ENCODE measurements around the gene DDX6. TPM values are rescaled to one million over a fixed set of nuclear protein-coding genes. Genes with fewer than 3 reads are reported as not detected.

DDX6 gene
- total and polyA plus RNA-seq, 9 of the 15 experiments (the other 6 are each of a cell fraction or from before 2014, with no cell fraction given): 10.0 to 102 (median 58.2) TPM

DNA sequence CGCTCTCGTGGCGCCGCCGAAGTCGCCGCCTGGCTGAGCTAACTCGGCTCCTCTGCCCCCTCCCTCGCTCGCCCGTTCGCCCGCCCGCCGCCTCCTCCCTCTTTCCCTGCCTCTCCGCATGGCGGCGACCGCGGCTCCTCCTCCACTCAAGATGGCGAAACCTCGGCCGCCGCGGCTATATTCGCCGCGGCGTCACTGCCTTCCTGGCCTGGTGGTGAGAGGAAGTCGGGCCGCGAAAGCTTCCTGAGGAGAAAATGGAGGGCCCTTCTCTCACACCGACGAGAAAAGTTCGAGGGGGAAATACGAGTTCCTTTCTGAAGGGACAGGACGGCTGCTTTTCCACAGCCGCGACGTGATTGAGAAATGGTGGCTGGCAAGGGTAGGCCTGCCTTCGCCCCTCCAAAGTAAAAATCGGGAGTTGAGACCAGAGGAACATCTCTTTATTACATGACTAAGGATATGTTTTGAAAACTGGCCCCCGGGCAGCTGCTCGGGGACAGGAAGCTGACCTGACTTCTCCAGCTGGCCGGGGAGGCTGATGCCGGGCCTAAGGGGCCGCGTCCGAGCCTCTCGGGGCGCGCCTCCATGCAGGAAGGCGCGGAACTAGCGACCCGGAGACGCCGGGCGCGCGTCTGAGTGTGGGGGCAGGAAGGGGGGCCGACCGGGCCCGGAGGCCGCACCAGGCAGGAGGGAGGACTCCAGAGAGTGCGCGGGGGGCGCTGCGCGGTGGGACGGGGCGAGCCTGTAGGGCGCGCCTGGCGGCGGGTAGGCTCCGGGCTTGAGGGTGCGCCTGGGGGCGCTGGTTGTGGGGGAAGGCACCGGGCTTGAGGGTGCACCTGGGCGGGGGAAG lies at the start of gene DDX6 (continued):
- TF ChIP-seq, protein P1, sequence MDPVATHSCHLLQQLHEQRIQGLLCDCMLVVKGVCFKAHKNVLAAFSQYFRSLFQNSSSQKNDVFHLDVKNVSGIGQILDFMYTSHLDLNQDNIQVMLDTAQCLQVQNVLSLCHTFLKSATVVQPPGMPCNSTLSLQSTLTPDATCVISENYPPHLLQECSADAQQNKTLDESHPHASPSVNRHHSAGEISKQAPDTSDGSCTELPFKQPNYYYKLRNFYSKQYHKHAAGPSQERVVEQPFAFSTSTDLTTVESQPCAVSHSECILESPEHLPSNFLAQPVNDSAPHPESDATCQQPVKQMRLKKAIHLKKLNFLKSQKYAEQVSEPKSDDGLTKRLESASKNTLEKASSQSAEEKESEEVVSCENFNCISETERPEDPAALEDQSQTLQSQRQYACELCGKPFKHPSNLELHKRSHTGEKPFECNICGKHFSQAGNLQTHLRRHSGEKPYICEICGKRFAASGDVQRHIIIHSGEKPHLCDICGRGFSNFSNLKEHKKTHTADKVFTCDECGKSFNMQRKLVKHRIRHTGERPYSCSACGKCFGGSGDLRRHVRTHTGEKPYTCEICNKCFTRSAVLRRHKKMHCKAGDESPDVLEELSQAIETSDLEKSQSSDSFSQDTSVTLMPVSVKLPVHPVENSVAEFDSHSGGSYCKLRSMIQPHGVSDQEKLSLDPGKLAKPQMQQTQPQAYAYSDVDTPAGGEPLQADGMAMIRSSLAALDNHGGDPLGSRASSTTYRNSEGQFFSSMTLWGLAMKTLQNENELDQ (CRISPR knock-in tag; IDR thresholded peaks at IDR 0.05; ENCODE audit: borderline replicate concordance): no peak
- TF ChIP-seq CAMTA2 (CRISPR knock-in tag; conservative IDR thresholded peaks at IDR 0.05): no peak
- TF ChIP-seq MAFK (IDR thresholded peaks at IDR 0.05; ENCODE audit: low read length): no peak
- no peak for TF ChIP-seq TCF7L2 (IDR thresholded peaks at IDR 0.05; ENCODE audit: low read depth, low read length)
- TF ChIP-seq, protein P2, sequence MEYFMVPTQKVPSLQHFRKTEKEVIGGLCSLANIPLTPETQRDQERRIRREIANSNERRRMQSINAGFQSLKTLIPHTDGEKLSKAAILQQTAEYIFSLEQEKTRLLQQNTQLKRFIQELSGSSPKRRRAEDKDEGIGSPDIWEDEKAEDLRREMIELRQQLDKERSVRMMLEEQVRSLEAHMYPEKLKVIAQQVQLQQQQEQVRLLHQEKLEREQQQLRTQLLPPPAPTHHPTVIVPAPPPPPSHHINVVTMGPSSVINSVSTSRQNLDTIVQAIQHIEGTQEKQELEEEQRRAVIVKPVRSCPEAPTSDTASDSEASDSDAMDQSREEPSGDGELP (CRISPR knock-in tag; IDR thresholded peaks at IDR 0.05; ENCODE audit: borderline replicate concordance): peak; percentile 61; the same call in 1 of the 2 replicates
- 0 out of 2 replicates have a peak, but pooled peaks have one; percentile 48 for TF ChIP-seq MEF2A (IDR thresholded peaks at IDR 0.05; ENCODE audit: control insufficient read depth, low read depth, low read length)
- TF ChIP-seq ZNF436 (CRISPR knock-in tag; IDR thresholded peaks at IDR 0.05): peak; percentile 43; the same call in 1 of the 2 replicates
- no peak for TF ChIP-seq NR2F6 (CRISPR knock-in tag; IDR thresholded peaks at IDR 0.05)
- TF ChIP-seq FOS (IDR thresholded peaks at IDR 0.05; ENCODE audit: extremely low read depth, insufficient read length): no peak
- TF ChIP-seq, protein P3, sequence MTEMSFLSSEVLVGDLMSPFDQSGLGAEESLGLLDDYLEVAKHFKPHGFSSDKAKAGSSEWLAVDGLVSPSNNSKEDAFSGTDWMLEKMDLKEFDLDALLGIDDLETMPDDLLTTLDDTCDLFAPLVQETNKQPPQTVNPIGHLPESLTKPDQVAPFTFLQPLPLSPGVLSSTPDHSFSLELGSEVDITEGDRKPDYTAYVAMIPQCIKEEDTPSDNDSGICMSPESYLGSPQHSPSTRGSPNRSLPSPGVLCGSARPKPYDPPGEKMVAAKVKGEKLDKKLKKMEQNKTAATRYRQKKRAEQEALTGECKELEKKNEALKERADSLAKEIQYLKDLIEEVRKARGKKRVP (CRISPR knock-in tag; IDR thresholded peaks at IDR 0.05): peak; percentile 66; the same call in 1 of the 2 replicates
- peak; percentile 99 for TF ChIP-seq GTF2E2 (tag; IDR thresholded peaks at IDR 0.05)
- TF ChIP-seq, protein P4, sequence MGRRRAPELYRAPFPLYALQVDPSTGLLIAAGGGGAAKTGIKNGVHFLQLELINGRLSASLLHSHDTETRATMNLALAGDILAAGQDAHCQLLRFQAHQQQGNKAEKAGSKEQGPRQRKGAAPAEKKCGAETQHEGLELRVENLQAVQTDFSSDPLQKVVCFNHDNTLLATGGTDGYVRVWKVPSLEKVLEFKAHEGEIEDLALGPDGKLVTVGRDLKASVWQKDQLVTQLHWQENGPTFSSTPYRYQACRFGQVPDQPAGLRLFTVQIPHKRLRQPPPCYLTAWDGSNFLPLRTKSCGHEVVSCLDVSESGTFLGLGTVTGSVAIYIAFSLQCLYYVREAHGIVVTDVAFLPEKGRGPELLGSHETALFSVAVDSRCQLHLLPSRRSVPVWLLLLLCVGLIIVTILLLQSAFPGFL (CRISPR knock-in tag; IDR thresholded peaks at IDR 0.05): no peak
- 0 out of 2 replicates have a peak, but pooled peaks have one; percentile 63 for TF ChIP-seq ZNF197 (CRISPR knock-in tag; IDR thresholded peaks at IDR 0.05; ENCODE audit: low read depth)
- TF ChIP-seq XRCC3 (IDR thresholded peaks at IDR 0.05): no peak
- TF ChIP-seq, protein P5, sequence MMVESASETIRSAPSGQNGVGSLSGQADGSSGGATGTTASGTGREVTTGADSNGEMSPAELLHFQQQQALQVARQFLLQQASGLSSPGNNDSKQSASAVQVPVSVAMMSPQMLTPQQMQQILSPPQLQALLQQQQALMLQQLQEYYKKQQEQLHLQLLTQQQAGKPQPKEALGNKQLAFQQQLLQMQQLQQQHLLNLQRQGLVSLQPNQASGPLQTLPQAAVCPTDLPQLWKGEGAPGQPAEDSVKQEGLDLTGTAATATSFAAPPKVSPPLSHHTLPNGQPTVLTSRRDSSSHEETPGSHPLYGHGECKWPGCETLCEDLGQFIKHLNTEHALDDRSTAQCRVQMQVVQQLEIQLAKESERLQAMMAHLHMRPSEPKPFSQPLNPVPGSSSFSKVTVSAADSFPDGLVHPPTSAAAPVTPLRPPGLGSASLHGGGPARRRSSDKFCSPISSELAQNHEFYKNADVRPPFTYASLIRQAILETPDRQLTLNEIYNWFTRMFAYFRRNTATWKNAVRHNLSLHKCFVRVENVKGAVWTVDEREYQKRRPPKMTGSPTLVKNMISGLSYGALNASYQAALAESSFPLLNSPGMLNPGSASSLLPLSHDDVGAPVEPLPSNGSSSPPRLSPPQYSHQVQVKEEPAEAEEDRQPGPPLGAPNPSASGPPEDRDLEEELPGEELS (CRISPR knock-in tag; IDR thresholded peaks at IDR 0.05; ENCODE audit: borderline replicate concordance): no peak
- peak; percentile 79 for TF ChIP-seq GTF2A2 (tag; IDR thresholded peaks at IDR 0.05)
- TF ChIP-seq FOXJ2 (tag; IDR thresholded peaks at IDR 0.05): no peak
- TF ChIP-seq POLR2B (IDR thresholded peaks at IDR 0.05; ENCODE audit: low read depth, partially characterized antibody): peak; percentile 82

Data from K562 (cell line).